H1 (cell line): ENCODE results near the gene TRAPPC3. TPM values are rescaled to one million over a fixed set of nuclear protein-coding genes. Genes with fewer than 3 reads are reported as not detected.
A peak's percentile ranks its signal among the peaks of the same experiment; 100 is the strongest.

ENCODE experiments used
- CREB1 ChIP-seq: IDR thresholded peaks from 2 replicates; pipeline ENCODE4 v1.6.1; 2012; ENCODE audit warnings: inconsistent platforms
- FOSL1 ChIP-seq: IDR thresholded peaks from 2 replicates; pipeline ENCODE4 v1.6.1; 2011; ENCODE audit warnings: mild to moderate bottlenecking, low read depth, low read length, moderate library complexity; ENCODE audit not compliant: insufficient read depth
- KDM5A ChIP-seq: fragments of 200-600 bp; IDR thresholded peaks from 2 replicates; pipeline ENCODE4 v1.7.1; 2012; ENCODE audit warnings: mild to moderate bottlenecking, low read length, inconsistent platforms, mixed read lengths
- MAFK ChIP-seq: IDR thresholded peaks from 2 replicates; pipeline ENCODE4 v1.6.1; 2012; ENCODE audit warnings: low read depth, mild to moderate bottlenecking, improper control_type of control experiment, low read length
- NANOG ChIP-seq: IDR thresholded peaks from 2 replicates; pipeline ENCODE4 v1.6.1; 2011; ENCODE audit warnings: low read length, low read depth, mild to moderate bottlenecking, inconsistent platforms; ENCODE audit not compliant: insufficient read depth, poor library complexity, severe bottlenecking
- RBBP5 ChIP-seq: IDR thresholded peaks from 2 replicates; pipeline ENCODE4 v1.7.1; 2012; ENCODE audit warnings: low read depth, mild to moderate bottlenecking, inconsistent platforms, low read length, moderate library complexity, borderline replicate concordance
- RNF2 ChIP-seq: fragments of 200-900, 300-1000 bp; sonication (generic); IDR thresholded peaks from 2 replicates; pipeline ENCODE4 v1.7.1; 2016; ENCODE audit warnings: borderline replicate concordance, low read depth, mild to moderate bottlenecking, antibody characterized with exemption, low read length; ENCODE audit not compliant: poor library complexity, severe bottlenecking; ENCODE audit errors: missing control alignments
- SIX5 ChIP-seq: IDR thresholded peaks from 2 replicates; pipeline ENCODE4 v1.6.1; 2011; ENCODE audit warnings: mild to moderate bottlenecking, low read depth, low read length
- SP2 ChIP-seq: IDR thresholded peaks from 2 replicates; pipeline ENCODE4 v1.6.1; 2012; ENCODE audit warnings: mild to moderate bottlenecking, low read length, inconsistent platforms
- SP4 ChIP-seq: IDR thresholded peaks from 2 replicates; pipeline ENCODE4 v1.6.1; 2012; ENCODE audit warnings: low read length, inconsistent platforms
- SUZ12 ChIP-seq: fragments of 200-600 bp; sonication (generic); IDR thresholded peaks from 2 replicates; pipeline ENCODE4 v1.6.1; 2012; ENCODE audit warnings: mild to moderate bottlenecking, inconsistent platforms, low read length, moderate library complexity, mixed read lengths
- TAF7 ChIP-seq: optimal IDR thresholded peaks from 2 replicates; pipeline ENCODE3; 2011; ENCODE audit warnings: low read depth, mild to moderate bottlenecking, inconsistent platforms, low read length, moderate library complexity, borderline replicate concordance
- TEAD4 ChIP-seq: IDR thresholded peaks from 2 replicates; pipeline ENCODE4 v1.6.1; 2012; ENCODE audit warnings: low read depth, low read length, inconsistent platforms, mixed read lengths
- ZNF274 ChIP-seq: IDR thresholded peaks from 2 replicates; pipeline ENCODE4 v1.7.0; 2012; ENCODE audit warnings: low read length, borderline replicate concordance; ENCODE audit errors: extremely low read depth
- polyA plus RNA-seq, 7 experiments: library from polyadenylated mRNA; depleted of rRNA in 3 of 7; stranded (reverse) in 5 of 7; unstranded in 2 of 7; fragments of >200 nt in 5 of 7; fragments of 200-250 nt in 2 of 7; gene quantifications; 1 replicate in 5 of 7; 2 replicates in 1 of 7; 4 replicates in 1 of 7; pipeline versions ENCODE4 v1.2.1 to v1.2.3, GENCODE V29; 2011 to 2013; ENCODE audit warnings: missing spikeins in 2 of 7, mixed read lengths in 2 of 7
- total RNA-seq: library from RNA; stranded (reverse); fragmentation: NEBNext Ultra II Directional; extraction: Animal tissue kit (Norgen Biotek cat#: 25700); gene quantifications from 2 replicates; pipeline ENCODE4 v1.2.1, GENCODE V29; 2021
- TF ChIP-seq, protein P1 (sequence below), 3 experiments: IDR thresholded peaks; 1 replicate in 2 of 3; 2 replicates in 1 of 3; pipeline versions ENCODE4 v1.5.1 to v1.6.1; 2011; ENCODE audit warnings: low read length in 3 of 3, mild to moderate bottlenecking in 3 of 3, inconsistent platforms in 2 of 3, low read depth in 1 of 3, moderate library complexity in 1 of 3; ENCODE audit not compliant: insufficient read depth in 1 of 3; ENCODE audit errors: control extremely low read depth in 1 of 3

TRAPPC3 gene
- total and polyA plus RNA-seq, 2 of the 8 experiments (the other 6 are each of a cell fraction or from before 2014, with no cell fraction given): 47.8 to 51.0 TPM

DNA sequence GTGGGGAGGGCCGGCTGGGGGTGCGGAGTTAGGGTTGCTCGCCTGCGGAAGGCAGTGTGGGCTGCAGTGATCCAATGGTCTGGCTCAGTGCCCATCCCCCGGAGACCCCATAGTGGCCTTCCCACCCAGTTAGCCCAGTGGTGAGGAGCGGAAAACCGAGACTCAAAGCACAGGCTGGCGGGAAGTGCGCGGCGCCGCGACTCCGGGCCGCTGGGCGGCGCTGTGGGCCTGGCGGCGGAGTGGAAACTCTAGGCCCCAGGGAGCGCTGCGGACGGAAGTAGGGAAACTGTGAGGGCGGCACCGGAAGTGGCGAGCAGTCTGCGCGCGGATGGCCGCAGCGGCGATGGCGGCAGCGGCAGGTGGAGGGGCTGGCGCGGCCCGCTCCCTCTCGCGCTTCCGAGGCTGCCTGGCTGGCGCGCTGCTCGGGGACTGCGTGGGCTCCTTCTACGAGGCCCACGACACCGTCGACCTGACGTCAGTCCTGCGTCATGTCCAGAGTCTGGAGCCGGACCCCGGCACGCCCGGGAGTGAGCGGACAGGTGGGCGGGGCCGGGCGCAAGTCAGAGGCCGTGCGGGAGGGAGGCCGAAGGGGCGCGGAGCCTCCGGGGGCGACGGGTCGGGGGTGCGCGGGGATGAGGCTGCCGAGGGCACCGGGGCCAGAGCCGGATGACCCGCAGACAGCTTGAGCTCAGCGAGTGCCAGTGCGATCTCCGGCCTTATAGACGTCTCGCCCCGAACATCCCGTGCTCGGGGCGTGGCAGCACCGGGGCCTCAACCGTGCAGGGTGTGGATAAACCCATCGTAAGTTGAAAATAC, 60.5 kb downstream of the TRAPPC3 start, which contains the start of gene ADPRS (continued):
- TF ChIP-seq, protein P1, sequence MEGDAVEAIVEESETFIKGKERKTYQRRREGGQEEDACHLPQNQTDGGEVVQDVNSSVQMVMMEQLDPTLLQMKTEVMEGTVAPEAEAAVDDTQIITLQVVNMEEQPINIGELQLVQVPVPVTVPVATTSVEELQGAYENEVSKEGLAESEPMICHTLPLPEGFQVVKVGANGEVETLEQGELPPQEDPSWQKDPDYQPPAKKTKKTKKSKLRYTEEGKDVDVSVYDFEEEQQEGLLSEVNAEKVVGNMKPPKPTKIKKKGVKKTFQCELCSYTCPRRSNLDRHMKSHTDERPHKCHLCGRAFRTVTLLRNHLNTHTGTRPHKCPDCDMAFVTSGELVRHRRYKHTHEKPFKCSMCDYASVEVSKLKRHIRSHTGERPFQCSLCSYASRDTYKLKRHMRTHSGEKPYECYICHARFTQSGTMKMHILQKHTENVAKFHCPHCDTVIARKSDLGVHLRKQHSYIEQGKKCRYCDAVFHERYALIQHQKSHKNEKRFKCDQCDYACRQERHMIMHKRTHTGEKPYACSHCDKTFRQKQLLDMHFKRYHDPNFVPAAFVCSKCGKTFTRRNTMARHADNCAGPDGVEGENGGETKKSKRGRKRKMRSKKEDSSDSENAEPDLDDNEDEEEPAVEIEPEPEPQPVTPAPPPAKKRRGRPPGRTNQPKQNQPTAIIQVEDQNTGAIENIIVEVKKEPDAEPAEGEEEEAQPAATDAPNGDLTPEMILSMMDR (IDR thresholded peaks at IDR 0.05; ENCODE audit: control extremely low read depth in 1 of 3, insufficient read depth in 1 of 3, low read depth in 1 of 3, low read length in 3 of 3): peak in 2 of 3 experiments; percentile 96 to 98; a peak in 3 of 4 replicates
- TF ChIP-seq FOSL1: 0 out of 2 replicates have a peak, but pooled peaks have one; percentile 48
- TF ChIP-seq CREB1: peak; percentile 96
- TF ChIP-seq SUZ12: no peak
- no peak for TF ChIP-seq TEAD4
- 0 out of 2 replicates have a peak, but pooled peaks have one; percentile 8 for TF ChIP-seq SIX5
- peak; percentile 96 for TF ChIP-seq TAF7
- 0 out of 2 replicates have a peak, but pooled peaks have one; percentile 43 for TF ChIP-seq SP4
- TF ChIP-seq NANOG: no peak
- TF ChIP-seq SP2: peak; percentile 98
- peak; percentile 95 for TF ChIP-seq KDM5A
- peak; percentile 99 for TF ChIP-seq RBBP5
- TF ChIP-seq ZNF274: no peak
- TF ChIP-seq RNF2: no peak
- no peak for TF ChIP-seq MAFK
